ENCODE measurements around the gene ZC3H13.

- no peak for TF ChIP-seq SRF (IDR thresholded peaks at IDR 0.05; ENCODE audit: low read depth, low read length)
- no peak for TF ChIP-seq PHF8 (conservative IDR thresholded peaks at IDR 0.05; ENCODE audit: low read depth, low read length)
- TF ChIP-seq, protein P1, sequence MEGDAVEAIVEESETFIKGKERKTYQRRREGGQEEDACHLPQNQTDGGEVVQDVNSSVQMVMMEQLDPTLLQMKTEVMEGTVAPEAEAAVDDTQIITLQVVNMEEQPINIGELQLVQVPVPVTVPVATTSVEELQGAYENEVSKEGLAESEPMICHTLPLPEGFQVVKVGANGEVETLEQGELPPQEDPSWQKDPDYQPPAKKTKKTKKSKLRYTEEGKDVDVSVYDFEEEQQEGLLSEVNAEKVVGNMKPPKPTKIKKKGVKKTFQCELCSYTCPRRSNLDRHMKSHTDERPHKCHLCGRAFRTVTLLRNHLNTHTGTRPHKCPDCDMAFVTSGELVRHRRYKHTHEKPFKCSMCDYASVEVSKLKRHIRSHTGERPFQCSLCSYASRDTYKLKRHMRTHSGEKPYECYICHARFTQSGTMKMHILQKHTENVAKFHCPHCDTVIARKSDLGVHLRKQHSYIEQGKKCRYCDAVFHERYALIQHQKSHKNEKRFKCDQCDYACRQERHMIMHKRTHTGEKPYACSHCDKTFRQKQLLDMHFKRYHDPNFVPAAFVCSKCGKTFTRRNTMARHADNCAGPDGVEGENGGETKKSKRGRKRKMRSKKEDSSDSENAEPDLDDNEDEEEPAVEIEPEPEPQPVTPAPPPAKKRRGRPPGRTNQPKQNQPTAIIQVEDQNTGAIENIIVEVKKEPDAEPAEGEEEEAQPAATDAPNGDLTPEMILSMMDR (IDR thresholded peaks at IDR 0.05; ENCODE audit: control extremely low read depth in 1 of 3, insufficient read depth in 1 of 3, low read depth in 1 of 3, low read length in 3 of 3) = no peak
- TF ChIP-seq SP2 (IDR thresholded peaks at IDR 0.05; ENCODE audit: low read length) = no peak
Measured at GRCh38 chr13:46012404-46012803, 40.1 kb downstream of the ZC3H13 start.

Measured in H1 (cell line).